Activated naive CD8-positive, alpha-beta T cell treated with anti-CD3 and anti-CD28 coated beads, Interleukin-2, amount 50 U/mL, for 24 hours (primary cell): Measurements from ENCODE around the gene ZNF324B.
"Not testable (repeated sequence)": the region's sequence is repeated elsewhere in the genome, so short reads cannot be mapped to it uniquely, and the experiment has no call there.

Experiments
- ATAC-seq: fragments of 150-1000 bp; cut with Tn5 transposase; one replicate; pipeline ENCODE4 v1.10.0; 2021
- DNase-seq: peaks from one replicate; pipeline ENCODE4 v3.0.0; 2021
- H3K27ac Mint-ChIP-seq: one replicate; pipeline ENCODE4 v1.8.0; 2021; ENCODE audit warnings: mild to moderate bottlenecking, mixed read lengths
- H3K27me3 Mint-ChIP-seq: one replicate; pipeline ENCODE4 v1.8.0; 2021; ENCODE audit warnings: mixed read lengths
- H3K36me3 Mint-ChIP-seq: one replicate; pipeline ENCODE4 v1.8.0; 2021; ENCODE audit warnings: low read depth, mixed read lengths
- H3K4me1 Mint-ChIP-seq: one replicate; pipeline ENCODE4 v1.8.0; 2021; ENCODE audit warnings: mixed read lengths
- H3K4me3 Mint-ChIP-seq: one replicate; pipeline ENCODE4 v1.8.0; 2021; ENCODE audit warnings: mild to moderate bottlenecking, moderate library complexity, mixed read lengths
- H3K9me3 Mint-ChIP-seq: one replicate; pipeline ENCODE4 v1.8.0; 2021; ENCODE audit warnings: mixed read lengths

The ZNF324B gene

DNA sequence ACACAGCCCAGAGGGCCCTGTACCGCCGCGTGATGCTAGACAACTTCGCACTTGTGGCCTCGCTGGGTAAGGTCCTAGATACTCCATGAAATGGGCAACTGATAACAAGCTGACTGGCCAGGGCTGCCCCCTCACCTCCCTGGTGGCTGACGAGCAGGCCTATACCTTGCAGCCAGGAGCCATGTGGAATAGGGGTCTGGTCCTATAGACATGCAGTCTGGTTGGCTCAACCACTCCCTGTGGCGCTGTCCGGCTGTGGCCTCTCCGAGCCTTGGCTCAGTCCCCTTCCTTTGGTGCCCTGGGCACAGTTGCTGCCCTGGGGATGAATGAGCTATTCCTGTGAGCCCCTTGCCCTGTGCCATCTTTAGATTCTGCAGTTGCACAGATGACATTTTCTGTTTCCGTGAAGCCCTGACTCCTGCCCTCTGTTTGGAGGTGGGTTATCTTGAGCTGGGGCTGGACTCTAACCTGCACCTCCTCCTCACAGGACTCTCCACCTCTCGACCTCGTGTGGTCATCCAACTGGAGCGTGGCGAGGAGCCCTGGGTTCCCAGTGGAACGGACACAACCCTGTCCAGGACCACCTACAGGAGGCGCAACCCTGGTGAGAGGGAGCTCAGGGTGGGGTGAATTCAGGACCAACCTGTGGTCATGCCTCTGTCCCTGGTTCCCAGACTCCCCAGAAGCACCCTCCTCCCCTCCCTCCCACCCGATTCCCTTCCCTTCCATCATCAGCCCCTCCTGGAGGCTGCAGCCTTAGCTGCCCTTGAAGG is 18.0 kb downstream of the ZNF324B start:
- H3K36me3 Mint-ChIP-seq, result peaks cover 18% of the 10 kb centered on the region
- DNase-seq (no peak), ATAC-seq (no peak)
- peaks cover 27% of the 10 kb centered on the region for H3K4me1 Mint-ChIP-seq
- H3K9me3 Mint-ChIP-seq, result no peaks in the 10 kb centered on the region
- H3K27ac Mint-ChIP-seq, result peak overlapping the region; percentile 78
- peaks cover 2% of the 10 kb centered on the region for H3K27me3 Mint-ChIP-seq
- peak overlapping the region; percentile 89 for H3K4me3 Mint-ChIP-seq

- not testable (repeated sequence) for ATAC-seq, DNase-seq, H3K27me3 Mint-ChIP-seq, H3K4me3 Mint-ChIP-seq, H3K27ac Mint-ChIP-seq, H3K9me3 Mint-ChIP-seq
- Mint-ChIP-seq H3K4me1 (peaks cover 40% of the 10 kb centered on the region), H3K36me3 (peaks cover 18% of the 10 kb centered on the region)
Observed at GRCh38 chr19:58470837-58471543, 19.6 kb downstream of the ZNF324B start.

- DNase-seq (no peak), ATAC-seq (no peak)
- Mint-ChIP-seq H3K4me3 (no peak overlapping the region), H3K27ac (no peak overlapping the region), H3K9me3 (no peaks in the 10 kb centered on the region), H3K27me3 (no peaks in the 10 kb centered on the region), H3K4me1 (peaks cover 41% of the 10 kb centered on the region), H3K36me3 (peaks cover 18% of the 10 kb centered on the region)
Observed at GRCh38 chr19:58471736-58472135, 20.3 kb downstream of the ZNF324B start.

DNA sequence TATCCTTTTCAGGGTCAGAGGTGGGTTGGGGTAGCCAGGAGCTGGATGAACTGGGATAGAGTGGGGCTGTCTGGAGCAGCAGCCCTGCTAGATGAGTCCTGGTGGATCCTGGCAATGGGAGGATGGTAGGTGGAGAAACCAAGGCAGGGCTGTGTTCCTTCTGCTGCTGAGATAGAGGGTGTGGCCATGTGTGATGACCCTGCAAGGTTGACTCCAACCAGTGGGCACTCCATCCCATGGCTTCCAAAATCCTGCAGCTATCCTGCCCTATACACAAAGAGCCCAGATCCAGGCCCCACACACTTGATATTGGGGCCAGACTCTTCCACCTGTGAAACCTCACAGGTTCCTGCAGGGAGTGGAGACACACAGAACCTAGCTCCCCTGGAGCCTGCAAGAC is 22.4 kb downstream of the ZNF324B start:
- ATAC-seq (no peak), DNase-seq (no peak)
- H3K4me1 Mint-ChIP-seq, result peaks cover 34% of the 10 kb centered on the region
- peaks cover 18% of the 10 kb centered on the region for H3K36me3 Mint-ChIP-seq
- H3K9me3 Mint-ChIP-seq, result no peaks in the 10 kb centered on the region
- peak overlapping the region; percentile 68 for H3K27ac Mint-ChIP-seq
- no peak overlapping the region for H3K4me3 Mint-ChIP-seq
- H3K27me3 Mint-ChIP-seq, result no peaks in the 10 kb centered on the region

DNA sequence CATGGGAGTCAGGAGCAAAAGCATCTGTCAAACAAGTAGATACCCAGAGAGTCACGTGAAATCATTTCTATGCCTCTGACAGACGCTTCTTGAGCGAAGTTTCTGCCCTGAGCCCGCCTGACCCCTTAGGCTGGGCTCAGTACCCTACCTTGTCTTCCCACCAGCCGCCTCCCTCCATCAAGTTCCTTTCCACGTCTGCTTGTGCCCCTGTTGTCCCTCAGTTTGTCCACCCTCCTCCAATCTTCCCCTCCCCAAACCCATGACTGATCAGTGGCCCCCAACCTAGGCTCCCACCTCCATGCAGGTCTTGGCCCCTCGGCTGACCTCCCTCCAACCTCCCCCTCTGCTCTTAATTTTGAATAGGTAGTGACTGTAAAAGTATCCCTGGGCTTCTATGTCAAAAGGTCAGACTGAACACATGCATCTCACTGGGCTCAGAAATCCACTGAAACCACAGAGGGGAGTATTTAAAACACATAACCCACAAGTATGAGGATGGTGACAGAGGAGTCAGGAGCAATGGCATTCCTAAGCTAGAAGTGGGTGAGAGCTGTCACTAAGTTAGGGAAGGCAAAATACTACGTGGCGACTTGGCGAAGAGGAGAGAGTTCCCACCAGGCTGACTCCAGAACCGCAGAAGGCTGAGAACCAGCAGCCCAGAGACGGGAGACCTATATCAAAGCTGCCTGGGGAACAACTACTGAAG is 23.0 kb downstream of the ZNF324B start:
- no peaks in the 10 kb centered on the region for H3K9me3 Mint-ChIP-seq
- H3K27ac Mint-ChIP-seq, result peak overlapping the region; percentile 68
- no peaks in the 10 kb centered on the region for H3K27me3 Mint-ChIP-seq
- H3K36me3 Mint-ChIP-seq, result peaks cover 14% of the 10 kb centered on the region
- H3K4me1 Mint-ChIP-seq, result peaks cover 30% of the 10 kb centered on the region
- DNase-seq, result no peak
- peak overlapping the region; percentile 88 for H3K4me3 Mint-ChIP-seq
- no peak for ATAC-seq

- H3K27me3 Mint-ChIP-seq, result no peaks in the 10 kb centered on the region
- ATAC-seq, result peak; percentile 18
- H3K36me3 Mint-ChIP-seq, result peaks cover 11% of the 10 kb centered on the region
- H3K4me1 Mint-ChIP-seq, result peaks cover 30% of the 10 kb centered on the region
- no peak for DNase-seq
- peak overlapping the region; percentile 98 for H3K27ac Mint-ChIP-seq
- no peaks in the 10 kb centered on the region for H3K9me3 Mint-ChIP-seq
- H3K4me3 Mint-ChIP-seq, result peak overlapping the region; percentile 88
Observed at GRCh38 chr19:58474997-58475713, 23.7 kb downstream of the ZNF324B start.

GRCh38 chr19:58475714-58476497 is 24.5 kb downstream of the ZNF324B start, which contains the start of gene ZNF446:
Gene ZNF446 (plus strand): TSS chr19:58476352. CDS start chr19:58477219, 867 bp downstream.
- H3K4me1 Mint-ChIP-seq, result peaks cover 30% of the 10 kb centered on the region
- ATAC-seq (peak; percentile 89), DNase-seq (peak; percentile 94)
- peak within 1 kb of the TSS; percentile 98 for H3K27ac Mint-ChIP-seq
- peaks cover 6% of the 10 kb centered on the region for H3K36me3 Mint-ChIP-seq
- peak within 1 kb of the TSS; percentile 88 for H3K4me3 Mint-ChIP-seq
- H3K9me3 Mint-ChIP-seq, result no peaks in the 10 kb centered on the region
- no peaks in the 10 kb centered on the region for H3K27me3 Mint-ChIP-seq

- H3K27ac Mint-ChIP-seq, result peak overlapping the region; percentile 83
- DNase-seq (no peak), ATAC-seq (no peak)
- peak overlapping the region; percentile 88 for H3K4me3 Mint-ChIP-seq
- H3K36me3 Mint-ChIP-seq, result peaks cover 5% of the 10 kb centered on the region
- H3K9me3 Mint-ChIP-seq, result no peaks in the 10 kb centered on the region
- peaks cover 30% of the 10 kb centered on the region for H3K4me1 Mint-ChIP-seq
- no peaks in the 10 kb centered on the region for H3K27me3 Mint-ChIP-seq
Observed at GRCh38 chr19:58476498-58477015, 25.1 kb downstream of the ZNF324B start.

DNA sequence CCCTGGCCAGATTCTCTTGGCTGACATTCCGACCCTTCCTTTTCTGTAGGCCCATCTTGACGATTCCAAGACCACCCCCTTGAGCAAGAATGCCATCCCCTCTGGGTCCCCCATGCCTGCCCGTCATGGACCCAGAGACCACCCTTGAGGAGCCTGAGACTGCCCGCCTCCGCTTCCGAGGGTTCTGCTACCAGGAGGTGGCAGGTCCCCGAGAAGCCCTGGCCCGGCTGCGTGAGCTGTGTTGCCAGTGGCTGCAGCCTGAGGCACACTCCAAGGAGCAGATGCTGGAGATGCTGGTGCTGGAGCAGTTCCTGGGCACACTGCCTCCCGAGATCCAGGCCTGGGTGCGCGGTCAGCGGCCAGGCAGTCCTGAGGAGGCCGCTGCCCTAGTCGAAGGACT is 25.7 kb downstream of the ZNF324B start:
- Mint-ChIP-seq H3K4me3 (peak overlapping the region; percentile 88), H3K9me3 (no peaks in the 10 kb centered on the region), H3K36me3 (peaks cover 4% of the 10 kb centered on the region), H3K27ac (peak overlapping the region; percentile 83), H3K27me3 (no peaks in the 10 kb centered on the region), H3K4me1 (peaks cover 30% of the 10 kb centered on the region)
- no peak for DNase-seq
- no peak for ATAC-seq

DNA sequence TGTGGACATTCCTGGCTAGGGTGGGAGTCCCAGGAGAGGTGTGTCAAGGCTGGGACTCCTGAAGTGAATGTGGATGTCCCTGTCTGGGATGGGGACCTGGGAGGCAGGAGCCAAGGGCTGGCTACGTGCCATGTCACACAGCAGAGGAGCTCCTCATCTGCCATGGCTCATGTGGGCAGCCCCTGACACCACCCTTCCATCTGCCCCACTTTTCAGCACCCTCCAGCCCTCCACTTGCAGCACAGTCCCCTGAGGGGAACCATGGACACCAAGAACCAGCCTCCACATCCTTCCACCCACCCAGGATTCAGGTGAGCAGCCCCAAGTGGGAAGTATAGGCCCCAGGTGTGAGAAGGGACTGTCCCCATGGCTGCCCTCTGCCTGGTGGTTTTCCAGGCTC is 26.4 kb downstream of the ZNF324B start:
- H3K27ac Mint-ChIP-seq, result no peak overlapping the region
- no peaks in the 10 kb centered on the region for H3K9me3 Mint-ChIP-seq
- ATAC-seq, result no peak
- H3K4me3 Mint-ChIP-seq, result no peak overlapping the region
- H3K36me3 Mint-ChIP-seq, result peaks cover 2% of the 10 kb centered on the region
- H3K27me3 Mint-ChIP-seq, result no peaks in the 10 kb centered on the region
- H3K4me1 Mint-ChIP-seq, result peaks cover 30% of the 10 kb centered on the region
- DNase-seq, result no peak

GRCh38 chr19:58479303-58479702 is 27.9 kb downstream of the ZNF324B start:
- Mint-ChIP-seq H3K4me1 (peaks cover 25% of the 10 kb centered on the region), H3K4me3 (no peak overlapping the region), H3K9me3 (no peaks in the 10 kb centered on the region), H3K27ac (no peak overlapping the region), H3K27me3 (no peaks in the 10 kb centered on the region), H3K36me3 (peaks cover 2% of the 10 kb centered on the region)
- DNase-seq (no peak), ATAC-seq (no peak)

DNA sequence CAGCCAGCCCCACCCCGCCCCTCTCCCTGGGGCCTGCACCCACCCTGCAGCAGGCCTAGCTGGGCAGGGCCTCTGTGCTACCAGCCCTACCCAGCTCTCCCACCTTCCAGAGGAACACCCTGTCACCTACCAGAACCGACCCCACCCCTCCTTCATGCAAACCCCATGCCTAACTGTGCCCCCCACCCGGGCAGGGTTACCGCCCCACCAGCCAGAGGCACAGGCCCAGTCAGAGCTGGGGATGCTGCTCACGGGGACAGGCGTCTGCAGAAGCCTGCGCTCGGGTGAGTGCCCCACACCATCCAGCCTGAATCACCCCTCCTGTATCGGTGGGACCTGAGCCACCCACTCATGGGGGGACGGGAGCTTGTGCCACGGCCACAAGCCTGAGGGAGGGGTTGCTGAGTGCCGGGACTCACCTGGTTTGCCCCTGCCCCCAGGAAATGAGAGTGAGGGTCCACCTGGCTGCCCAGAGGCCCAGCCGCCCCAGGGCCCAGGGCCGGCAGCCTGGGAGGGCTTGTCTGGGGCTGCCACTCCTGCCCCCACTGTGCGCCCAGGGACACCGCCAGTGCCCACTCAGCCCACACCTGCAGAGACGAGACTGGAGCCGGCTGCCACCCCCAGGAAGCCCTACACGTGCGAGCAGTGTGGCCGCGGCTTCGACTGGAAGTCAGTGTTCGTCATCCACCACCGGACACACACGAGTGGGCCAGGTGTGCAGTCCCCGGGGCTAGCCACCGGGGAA is 28.5 kb downstream of the ZNF324B start:
- Mint-ChIP-seq H3K27me3 (no peaks in the 10 kb centered on the region), H3K36me3 (peaks cover 2% of the 10 kb centered on the region), H3K4me1 (peaks cover 20% of the 10 kb centered on the region), H3K9me3 (no peaks in the 10 kb centered on the region), H3K4me3 (no peak overlapping the region), H3K27ac (no peak overlapping the region)
- DNase-seq (no peak), ATAC-seq (no peak)

DNA sequence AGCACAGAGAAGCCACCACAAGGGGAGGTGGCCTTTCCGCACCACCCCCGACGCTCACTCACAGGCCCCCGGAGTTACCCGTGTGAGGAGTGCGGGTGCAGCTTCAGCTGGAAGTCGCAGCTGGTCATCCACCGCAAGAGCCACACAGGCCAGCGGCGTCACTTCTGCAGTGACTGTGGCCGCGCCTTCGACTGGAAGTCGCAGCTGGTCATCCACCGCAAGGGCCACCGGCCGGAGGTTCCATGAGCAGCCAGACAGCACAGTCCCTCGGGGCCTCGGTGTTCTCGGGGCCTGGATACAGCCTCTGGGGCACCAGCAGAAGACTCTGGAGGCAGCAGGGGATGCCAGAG is 29.0 kb downstream of the ZNF324B start:
- Mint-ChIP-seq H3K27me3 (no peaks in the 10 kb centered on the region), H3K4me1 (peaks cover 15% of the 10 kb centered on the region), H3K27ac (no peak overlapping the region), H3K36me3 (peaks cover 2% of the 10 kb centered on the region), H3K9me3 (no peaks in the 10 kb centered on the region), H3K4me3 (no peak overlapping the region)
- ATAC-seq (no peak), DNase-seq (no peak)
